ENCODE data around the gene NEK3.
A peak's percentile ranks its signal among the peaks of the same experiment; 100 is the strongest.
"Not testable (repeated sequence)": the region's sequence is repeated elsewhere in the genome, so short reads cannot be mapped to it uniquely, and the experiment has no call there.

NEK3 gene

DNA sequence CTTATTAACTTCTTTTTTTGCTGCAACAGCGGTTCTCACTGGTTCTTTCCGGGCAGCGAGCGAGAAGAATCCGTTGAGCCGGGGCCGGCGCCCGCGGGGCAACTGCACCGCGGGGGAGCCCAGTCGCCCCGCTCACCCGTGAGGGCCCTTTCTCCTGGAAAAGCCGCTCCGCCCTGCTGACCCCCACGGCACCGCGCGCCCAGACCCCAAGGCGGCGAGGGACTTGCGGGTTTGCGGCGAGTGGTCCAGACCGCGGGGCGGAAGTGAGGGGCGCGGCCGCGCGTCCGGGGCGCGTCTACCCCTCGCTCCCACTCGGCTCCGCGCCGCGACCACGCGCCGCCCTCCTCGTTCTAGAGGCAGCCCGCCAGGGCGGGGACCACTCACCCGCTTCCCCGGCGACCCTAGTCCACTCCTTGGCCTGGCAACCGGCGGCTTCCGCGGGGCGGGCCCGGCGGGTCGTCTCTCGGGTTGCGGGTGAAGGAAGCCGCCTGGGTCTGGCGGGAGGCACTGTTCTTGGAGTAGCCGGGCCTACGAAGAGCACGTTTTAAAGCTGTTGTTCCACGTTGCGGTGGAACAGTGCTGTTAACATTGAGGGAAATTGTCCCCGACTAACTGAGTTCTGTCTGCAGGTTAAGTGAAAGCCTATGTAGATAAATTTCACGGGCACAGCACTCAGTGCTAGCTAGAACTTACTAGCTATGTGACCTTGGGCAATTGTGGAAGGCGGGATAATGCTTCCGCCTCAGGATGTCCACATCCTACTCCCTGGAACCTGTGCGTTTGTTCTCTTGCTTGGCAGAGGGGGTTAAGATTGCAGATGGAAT lies at the start of gene NEK3:
Gene NEK3 (minus strand): TSS at position 439 of the 824 bp plus-strand sequence. CDS start 3,406 bp downstream, outside the sequence.
- peak; percentile 56 for DNase-seq

- DNase-seq = not testable (repeated sequence)
Measured at GRCh38 chr13:52208384-52208783, 49.0 kb upstream of the NEK3 start.

GRCh38 chr13:52207896-52208295 lies 48.5 kb upstream of the NEK3 start:
- DNase-seq = not testable (repeated sequence)

DNA sequence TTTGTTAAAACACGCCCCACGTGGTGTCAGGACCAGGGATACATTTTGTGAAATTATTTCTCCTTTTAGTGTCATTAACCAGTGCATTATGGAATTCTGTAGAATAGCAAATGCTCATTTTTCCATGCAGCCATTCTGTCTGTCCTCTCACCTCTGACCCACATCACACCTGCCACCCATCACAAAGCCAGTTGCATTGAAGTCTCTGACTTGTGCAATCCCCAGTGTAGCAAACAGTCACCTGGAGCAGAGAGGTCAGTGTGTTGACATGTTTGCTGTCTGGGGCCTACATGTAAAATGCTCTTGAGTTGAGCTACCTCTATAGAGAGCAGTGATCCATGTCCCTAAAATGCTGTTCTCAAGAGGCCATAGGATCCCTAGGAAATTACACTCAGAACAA lies 47.9 kb upstream of the NEK3 start:
- not testable (repeated sequence) for DNase-seq

- not testable (repeated sequence) for DNase-seq
Measured at GRCh38 chr13:52204546-52204945, 45.1 kb upstream of the NEK3 start.

GRCh38 chr13:52203864-52204263 lies 44.5 kb upstream of the NEK3 start:
- not testable (repeated sequence) for DNase-seq

GRCh38 chr13:52202506-52202905 lies 43.1 kb upstream of the NEK3 start:
- DNase-seq = not testable (repeated sequence)

GRCh38 chr13:52201439-52202193 lies 42.2 kb upstream of the NEK3 start:
- DNase-seq = not testable (repeated sequence)

DNA sequence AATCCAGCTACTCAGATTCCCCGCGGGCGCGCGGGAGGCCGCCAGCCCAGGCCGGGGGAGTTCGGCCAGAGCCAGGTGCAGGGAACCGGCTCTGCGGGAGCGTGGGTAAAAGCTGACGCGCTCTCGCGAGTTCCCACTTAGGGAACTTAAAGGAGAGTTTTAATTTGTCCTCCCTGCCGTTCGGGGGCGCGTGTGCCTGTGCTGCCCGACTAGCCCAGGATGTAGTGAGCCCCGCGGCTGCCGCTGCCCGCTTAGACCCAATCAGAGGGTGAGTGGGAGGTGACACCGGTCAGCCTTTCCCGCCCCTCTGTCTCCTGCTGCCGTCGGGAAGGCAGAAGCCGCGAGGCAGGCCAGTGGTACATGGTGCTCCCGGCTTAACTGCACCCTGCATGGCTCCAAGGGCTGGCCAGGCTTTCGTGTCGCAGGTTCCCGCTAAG lies 36.0 kb upstream of the NEK3 start:
- peak; percentile 74 for DNase-seq

DNA sequence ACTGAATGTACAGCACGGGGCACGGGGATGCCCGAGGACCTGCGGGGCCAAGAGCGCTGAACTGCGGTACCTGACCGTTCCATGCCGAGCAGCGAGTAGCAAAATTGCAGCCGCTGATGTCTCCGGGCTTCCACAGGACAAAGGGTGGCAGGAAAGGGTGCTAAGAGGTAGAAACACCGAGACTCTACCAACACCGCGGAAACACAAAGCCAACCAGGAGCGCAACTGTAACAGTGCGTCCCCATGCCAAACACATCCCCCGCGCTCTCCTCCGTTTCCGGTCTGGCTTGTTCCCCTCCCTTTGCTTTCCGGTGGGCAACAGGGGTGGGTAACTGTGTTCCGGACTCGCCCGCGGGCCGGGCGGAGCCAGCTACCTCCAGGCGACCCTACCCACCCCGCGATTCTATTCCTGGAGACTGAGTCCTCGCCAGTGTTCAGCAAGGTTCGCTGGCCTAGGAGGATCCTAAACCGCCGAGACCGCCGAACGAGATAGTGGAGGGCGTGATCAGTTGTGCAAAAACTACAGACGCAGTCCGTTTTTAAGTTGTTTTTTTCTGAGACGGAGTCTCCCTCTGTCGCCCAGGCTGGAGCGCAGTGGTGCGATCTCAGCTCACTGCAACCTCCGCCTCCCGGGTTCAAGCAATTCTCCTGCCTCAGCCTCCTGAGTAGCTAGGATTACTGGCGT lies 34.9 kb upstream of the NEK3 start:
- DNase-seq = peak; percentile 95

- DNase-seq = not testable (repeated sequence)
Measured at GRCh38 chr13:52193587-52194183, 34.3 kb upstream of the NEK3 start.

GRCh38 chr13:52187424-52188187 lies 28.2 kb upstream of the NEK3 start:
- DNase-seq = not testable (repeated sequence)

DNA sequence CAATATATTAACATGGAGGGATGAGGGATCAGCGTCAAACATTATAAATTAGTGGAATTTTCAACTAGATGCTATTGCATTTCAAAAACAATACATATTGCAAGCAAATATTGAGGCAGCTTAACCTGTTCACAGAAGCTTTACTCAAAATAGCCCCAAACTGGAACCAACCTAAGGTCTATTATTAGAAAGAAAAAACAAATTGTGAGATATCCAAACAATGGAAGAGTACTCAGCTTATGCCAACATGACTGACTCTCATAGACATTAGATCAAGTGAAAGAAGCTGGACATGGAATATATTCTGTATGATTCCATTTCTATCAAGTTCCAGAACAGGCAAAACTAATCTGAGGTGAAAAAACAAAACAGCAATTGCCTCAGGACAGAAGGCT lies 27.6 kb upstream of the NEK3 start:
- DNase-seq = no peak

DNA sequence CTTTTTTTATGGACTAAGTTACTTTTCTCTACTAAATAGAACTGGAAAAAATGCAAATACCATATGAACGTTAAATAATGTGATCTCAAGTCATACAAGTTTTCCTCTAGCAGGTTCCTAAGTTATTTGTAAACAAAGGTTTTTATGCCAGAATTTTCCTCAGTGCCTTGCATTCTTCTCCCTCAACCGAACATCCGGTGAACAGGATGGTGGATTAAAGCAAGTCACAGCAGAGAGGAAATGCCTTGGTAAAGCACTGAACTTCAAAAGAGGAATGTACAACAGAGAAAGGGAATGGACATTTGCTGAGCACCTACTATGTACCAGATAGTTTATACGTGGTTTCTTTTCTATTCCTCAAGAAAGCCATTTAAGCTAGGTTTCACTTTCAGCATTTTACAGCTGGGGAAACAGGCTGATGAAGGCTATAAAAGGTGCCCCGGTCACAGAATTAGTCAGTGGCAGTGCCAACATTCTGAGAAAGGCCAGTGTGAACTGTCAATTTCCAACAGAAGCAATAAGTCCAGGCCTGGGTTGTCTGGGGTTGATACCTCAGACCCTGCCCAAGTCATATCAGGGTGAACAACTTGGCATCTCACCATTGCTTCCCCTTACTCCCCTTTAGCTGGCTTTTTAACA lies 22.0 kb upstream of the NEK3 start:
- not testable (repeated sequence) for DNase-seq

DNA sequence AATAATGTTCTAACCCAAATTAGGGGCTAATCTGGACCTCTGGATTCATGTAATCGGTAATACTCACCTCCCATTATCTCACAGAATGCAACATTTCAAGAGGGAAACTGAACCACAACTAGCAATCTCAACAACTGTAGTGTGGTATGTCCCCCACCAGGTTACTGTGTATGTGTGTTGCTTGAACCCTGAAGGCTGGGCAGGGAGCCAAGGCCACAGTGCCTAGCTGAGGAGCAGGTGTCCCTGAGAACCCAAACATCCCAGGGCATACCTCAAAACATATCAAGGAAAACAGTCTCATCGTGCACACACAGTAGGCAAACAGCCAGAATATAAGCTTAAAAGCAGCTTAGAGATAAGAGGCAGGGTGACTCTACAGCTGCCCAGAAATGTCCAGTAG lies 20.5 kb upstream of the NEK3 start:
- no peak for DNase-seq

- no peak for DNase-seq
Measured at GRCh38 chr13:52177276-52177675, 17.9 kb upstream of the NEK3 start.

GRCh38 chr13:52173970-52174369 lies 14.6 kb upstream of the NEK3 start:
- DNase-seq = not testable (repeated sequence)

DNA sequence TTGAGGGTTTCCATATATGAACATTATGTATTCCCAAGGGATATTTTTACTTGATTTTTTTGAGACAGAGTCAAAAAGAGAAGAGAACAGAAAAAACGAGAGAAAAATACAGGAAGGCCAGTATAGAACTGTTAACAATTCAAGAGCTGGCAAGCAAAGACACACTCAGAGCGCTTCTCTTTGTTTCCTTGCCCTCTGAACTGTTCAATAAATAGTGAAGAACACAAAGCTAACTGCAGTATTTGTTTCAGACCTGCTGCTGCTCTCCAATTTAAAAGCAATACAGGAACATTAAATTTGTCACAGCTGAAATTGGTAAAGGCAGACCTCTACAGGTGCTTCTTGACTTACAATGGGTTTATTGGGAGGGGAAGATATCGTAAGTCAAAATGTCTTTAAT lies 14.0 kb upstream of the NEK3 start:
- no peak for DNase-seq

DNA sequence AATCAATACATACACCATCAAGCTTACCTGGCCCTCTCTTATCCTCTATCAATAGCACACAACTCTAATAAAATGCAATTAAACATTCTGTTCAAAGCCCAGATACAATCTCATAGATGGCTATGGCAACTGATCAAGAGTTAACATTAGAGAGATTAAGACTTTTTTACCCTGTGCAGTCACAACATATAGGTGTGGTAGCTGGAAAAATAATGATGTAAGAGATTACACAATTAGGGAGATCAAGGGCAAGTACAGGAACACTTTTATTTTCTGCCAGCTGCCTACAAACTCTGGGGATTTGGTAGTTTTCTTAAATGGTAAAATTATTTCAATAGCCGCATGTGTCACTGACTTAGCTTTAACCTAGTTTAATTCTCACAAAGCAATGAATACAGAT lies 12.3 kb upstream of the NEK3 start:
- DNase-seq = not testable (repeated sequence)

- DNase-seq = not testable (repeated sequence)
Measured at GRCh38 chr13:52170828-52171391, 11.5 kb upstream of the NEK3 start.

DNA sequence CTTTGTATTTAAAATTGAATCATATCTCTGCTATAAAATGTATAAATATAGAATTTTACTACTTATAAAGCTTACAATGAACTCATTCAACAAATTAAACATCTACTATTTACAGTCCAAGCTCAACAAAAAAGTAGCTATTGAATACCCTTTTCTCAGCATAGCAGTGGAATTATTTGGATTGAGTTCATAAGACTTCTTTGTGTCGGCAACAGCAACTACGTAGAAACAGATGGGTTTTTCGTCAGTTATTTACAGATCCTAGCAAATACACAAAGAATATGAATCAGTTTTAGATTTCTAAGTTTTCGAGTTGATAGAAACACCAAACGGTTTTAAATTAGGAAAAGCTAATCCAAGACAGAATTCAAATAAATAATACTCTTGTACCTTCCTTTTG lies 10.4 kb upstream of the NEK3 start:
- no peak for DNase-seq

Measured in stimulated activated CD8-positive, alpha-beta memory T cell treated with anti-CD3 and anti-CD28 coated beads, Interleukin-4, amount 100 ng/mL, for 48 hours (primary cell).